ENCODE data around the gene IL24.
A peak's percentile ranks its signal among the peaks of the same experiment; 100 is the strongest.
"Not testable (repeated sequence)": the region's sequence is repeated elsewhere in the genome, so short reads cannot be mapped to it uniquely, and the experiment has no call there.

IL24 gene

GRCh38 chr1:206897175-206897574, at the start of gene IL24:
TSS of gene IL24 (plus strand) at chr1:206897443. CDS start at chr1:206897833, 390 bp downstream.
- Histone ChIP-seq H3K4me3 (no peak within 1 kb of the TSS), H3K27ac (peak within 1 kb of the TSS in 17 of 21 experiments; percentile 2 to 76 (median 51))

GRCh38 chr1:206847946-206848345, 49.3 kb upstream of the IL24 start:
- peak overlapping the region in 1 of 21 experiments; percentile 26 for H3K27ac ChIP-seq
- no peak overlapping the region for H3K4me3 ChIP-seq

GRCh38 chr1:206850401-206850800, 46.8 kb upstream of the IL24 start:
- Histone ChIP-seq H3K4me3 (no peak overlapping the region), H3K27ac (no peak overlapping the region)

- Histone ChIP-seq H3K4me3 (no peak overlapping the region), H3K27ac (no peak overlapping the region)
Measured at GRCh38 chr1:206851341-206852010, 45.8 kb upstream of the IL24 start.

GRCh38 chr1:206852662-206853061, 44.6 kb upstream of the IL24 start:
- H3K27ac ChIP-seq, H3K4me3 ChIP-seq: not testable (repeated sequence)

- H3K4me3 ChIP-seq, H3K27ac ChIP-seq: not testable (repeated sequence)
Measured at GRCh38 chr1:206853696-206854095, 43.5 kb upstream of the IL24 start.

- H3K27ac ChIP-seq, result no peak overlapping the region
- no peak overlapping the region for H3K4me3 ChIP-seq
Measured at GRCh38 chr1:206854401-206855129, 42.7 kb upstream of the IL24 start.

GRCh38 chr1:206855859-206856258, 41.4 kb upstream of the IL24 start:
- no peak overlapping the region for H3K27ac ChIP-seq
- H3K4me3 ChIP-seq, result no peak overlapping the region

- Histone ChIP-seq H3K4me3 (no peak overlapping the region), H3K27ac (no peak overlapping the region)
Measured at GRCh38 chr1:206856674-206857464, 40.4 kb upstream of the IL24 start.

- no peak overlapping the region for H3K4me3 ChIP-seq
- peak overlapping the region in 3 of 21 experiments; percentile 10 to 58 (median 51) for H3K27ac ChIP-seq
Measured at GRCh38 chr1:206859082-206859521, 38.1 kb upstream of the IL24 start.

GRCh38 chr1:206860165-206860564, 37.1 kb upstream of the IL24 start:
- Histone ChIP-seq H3K4me3 (no peak overlapping the region), H3K27ac (no peak overlapping the region)

GRCh38 chr1:206863266-206863665, 34.0 kb upstream of the IL24 start:
- H3K27ac ChIP-seq, result no peak overlapping the region
- no peak overlapping the region for H3K4me3 ChIP-seq

GRCh38 chr1:206864939-206865671, 32.1 kb upstream of the IL24 start, which contains the start of gene IL20:
TSS of gene IL20 (plus strand) at chr1:206865623. CDS start at chr1:206865853, 230 bp downstream.
- Histone ChIP-seq H3K27ac (peak within 1 kb of the TSS in 8 of 21 experiments; percentile 10 to 86 (median 37)), H3K4me3 (peak within 1 kb of the TSS in 1 of 7 experiments; percentile 8)

- H3K4me3 ChIP-seq, result peak overlapping the region in 1 of 7 experiments; percentile 7
- peak overlapping the region in 6 of 21 experiments; percentile 10 to 86 (median 27) for H3K27ac ChIP-seq
Measured at GRCh38 chr1:206866062-206866461, 31.2 kb upstream of the IL24 start.

GRCh38 chr1:206867239-206867638, 30.0 kb upstream of the IL24 start:
- Histone ChIP-seq H3K27ac (peak overlapping the region in 1 of 21 experiments; percentile 86), H3K4me3 (peak overlapping the region in 1 of 7 experiments; percentile 2)

- no peak overlapping the region for H3K27ac ChIP-seq
Measured at GRCh38 chr1:206867716-206868115, 29.5 kb upstream of the IL24 start.

GRCh38 chr1:206868264-206868663, 29.0 kb upstream of the IL24 start:
- no peak overlapping the region for H3K4me3 ChIP-seq
- H3K27ac ChIP-seq, result no peak overlapping the region

More at GRCh38 chr1:206867716-206868115, 29.5 kb upstream of the IL24 start:
- peak overlapping the region in 1 of 7 experiments; percentile 2 for H3K4me3 ChIP-seq

- Histone ChIP-seq H3K27ac (no peak overlapping the region), H3K4me3 (no peak overlapping the region)
Measured at GRCh38 chr1:206872139-206872538, 25.1 kb upstream of the IL24 start.

- H3K4me3 ChIP-seq, result no peak overlapping the region
- no peak overlapping the region for H3K27ac ChIP-seq
Measured at GRCh38 chr1:206873603-206874188, 23.5 kb upstream of the IL24 start.

All from skin epidermis (tissue), 12 donors.